Gastrocnemius medialis (tissue), 4 donors: ENCODE measurements around the gene ITGA11. TPM values are rescaled to one million over a fixed set of nuclear protein-coding genes. Genes with fewer than 3 reads are reported as not detected.

Experiments used
- ATAC-seq, 2 donors: fragments of 150-250 bp; one replicate each; pipeline ENCODE4 v1.9.1; 2016
- DNase-seq, 2 donors: peaks; one replicate each; pipeline ENCODE4 v3.0.0-alpha.2; 2019
- H3K27ac ChIP-seq, 4 donors: fragments of 200-600 bp; sonication (generic); 1 replicate in 1 of 4; 2 replicates in 3 of 4; pipeline ENCODE4 v1.5.1; 2016 to 2018; ENCODE audit warnings: mild to moderate bottlenecking in 2 of 4, moderate library complexity in 1 of 4
- H3K27me3 ChIP-seq, 3 donors: fragments of 200-600 bp; sonication (generic) in 2 of 3; 1 replicate in 1 of 3; 2 replicates in 2 of 3; pipeline versions ENCODE4 v1.5.1 to v1.6.0; 2016 to 2019; ENCODE audit warnings: mild to moderate bottlenecking in 1 of 3, moderate library complexity in 1 of 3
- H3K36me3 ChIP-seq, 2 donors: fragments of 200-600 bp; sonication (generic) in 1 of 2; one replicate each; pipeline ENCODE4 v1.5.1; 2017 to 2018
- H3K4me1 ChIP-seq, 2 donors: fragments of 200-600 bp; sonication (generic) in 1 of 2; one replicate each; pipeline ENCODE4 v1.5.1; 2016 to 2017; ENCODE audit warnings: mild to moderate bottlenecking in 2 of 2
- H3K4me3 ChIP-seq, 4 donors: fragments of 200-600 bp; sonication (generic) in 3 of 4; 1 replicate in 1 of 4; 2 replicates in 3 of 4; pipeline ENCODE4 v1.5.1; 2016 to 2019; ENCODE audit warnings: mild to moderate bottlenecking in 2 of 4
- H3K9me3 ChIP-seq, 3 donors: fragments of 200-600 bp; sonication (generic) in 2 of 3; 1 replicate in 1 of 3; 2 replicates in 2 of 3; pipeline ENCODE4 v1.5.1; 2016 to 2019
- POLR2A ChIP-seq, 2 donors: fragments of 450-650 bp; IDR thresholded peaks; one replicate each; pipeline ENCODE4 v1.6.1; 2017; ENCODE audit warnings: antibody characterized with exemption in 2 of 2, mild to moderate bottlenecking in 2 of 2, moderate library complexity in 2 of 2
- in situ Hi-C, 4 donors: fragments of 200-750 bp; cut with MboI; loops; one replicate each; pipeline versions ENCODE4 v1.15.0 to v1.8.0; 2017; ENCODE audit warnings: low sequenced_read_pairs in 4 of 4
- intact Hi-C: fragments of 100-400 bp; cut with DNase I; formaldehyde crosslinking; loops from one replicate; pipeline ENCODE4 v1.15.1; 2023; ENCODE audit warnings: low total_unique reads
- total RNA-seq, 4 donors: library from RNA; depleted of rRNA; stranded (reverse); fragments of >200 nt; gene quantifications; one replicate each; pipeline versions ENCODE4 v1.1.0 to v1.2.3, GENCODE V29; 2016
- TF ChIP-seq, protein P1 (sequence below), 5 experiments: fragments of 450-650 bp in 3 of 5; fragments of 200-600 bp in 2 of 5; sonication (generic) in 2 of 5; IDR thresholded peaks in 4 of 5; conservative IDR thresholded peaks in 1 of 5; 1 replicate in 4 of 5; 2 replicates in 1 of 5; pipeline ENCODE4 v1.5.1; 2016 to 2019; ENCODE audit warnings: antibody characterized with exemption in 5 of 5, mild to moderate bottlenecking in 3 of 5, moderate library complexity in 3 of 5

Gene ITGA11
- total RNA-seq, 4 donors from 2014 or later = 1.5 to 12.0 (median 2.5) TPM

DNA sequence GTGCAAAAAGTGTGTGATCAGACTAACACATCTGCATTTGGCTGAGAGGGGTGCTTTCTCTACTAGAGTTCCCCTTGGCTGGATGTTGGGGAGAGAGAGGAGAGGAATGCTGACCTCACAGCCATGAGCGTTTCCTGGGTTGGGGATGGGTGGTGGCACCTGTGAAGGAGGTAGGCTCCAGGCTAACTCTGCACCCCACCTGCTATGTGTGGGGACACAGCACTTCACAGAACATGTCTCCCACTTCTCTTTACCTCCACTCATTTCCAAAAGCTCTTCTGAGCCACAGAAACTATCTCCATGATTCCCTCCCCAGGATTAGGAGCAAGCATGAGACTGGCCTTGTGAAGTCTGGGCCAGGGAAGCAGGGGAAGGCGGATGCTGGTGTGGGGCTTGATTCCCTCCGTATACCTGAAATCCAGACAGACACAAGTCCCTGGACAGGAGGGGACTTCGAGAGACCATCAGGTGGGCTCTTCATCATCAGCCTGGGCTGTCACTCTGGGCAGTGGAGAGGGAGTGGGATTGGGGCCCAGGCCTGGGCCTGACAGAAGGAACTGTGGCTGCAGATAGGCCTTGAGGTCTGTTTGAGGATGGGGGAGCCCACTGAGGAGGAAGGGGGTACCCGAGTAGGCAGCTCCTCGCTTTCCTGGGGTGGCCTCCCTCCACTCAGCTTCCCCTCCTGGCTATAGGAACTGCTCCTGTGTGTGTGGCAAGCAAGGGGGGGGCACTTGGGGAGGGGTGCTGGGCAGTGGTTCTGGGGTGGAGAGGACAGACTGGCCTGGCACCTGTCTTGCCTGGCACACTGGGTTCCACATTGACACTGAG is 113.7 kb downstream of the ITGA11 start:
- DNase-seq (no peak), ATAC-seq (no peak)
- TF ChIP-seq POLR2A (IDR thresholded peaks at IDR 0.05) = no peak
- TF ChIP-seq, protein P1, sequence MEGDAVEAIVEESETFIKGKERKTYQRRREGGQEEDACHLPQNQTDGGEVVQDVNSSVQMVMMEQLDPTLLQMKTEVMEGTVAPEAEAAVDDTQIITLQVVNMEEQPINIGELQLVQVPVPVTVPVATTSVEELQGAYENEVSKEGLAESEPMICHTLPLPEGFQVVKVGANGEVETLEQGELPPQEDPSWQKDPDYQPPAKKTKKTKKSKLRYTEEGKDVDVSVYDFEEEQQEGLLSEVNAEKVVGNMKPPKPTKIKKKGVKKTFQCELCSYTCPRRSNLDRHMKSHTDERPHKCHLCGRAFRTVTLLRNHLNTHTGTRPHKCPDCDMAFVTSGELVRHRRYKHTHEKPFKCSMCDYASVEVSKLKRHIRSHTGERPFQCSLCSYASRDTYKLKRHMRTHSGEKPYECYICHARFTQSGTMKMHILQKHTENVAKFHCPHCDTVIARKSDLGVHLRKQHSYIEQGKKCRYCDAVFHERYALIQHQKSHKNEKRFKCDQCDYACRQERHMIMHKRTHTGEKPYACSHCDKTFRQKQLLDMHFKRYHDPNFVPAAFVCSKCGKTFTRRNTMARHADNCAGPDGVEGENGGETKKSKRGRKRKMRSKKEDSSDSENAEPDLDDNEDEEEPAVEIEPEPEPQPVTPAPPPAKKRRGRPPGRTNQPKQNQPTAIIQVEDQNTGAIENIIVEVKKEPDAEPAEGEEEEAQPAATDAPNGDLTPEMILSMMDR (IDR thresholded peaks at IDR 0.05 in 4 of 5, conservative IDR thresholded peaks at IDR 0.05 in 1 of 5) = no peak
- no peaks in the 10 kb centered on the region for H3K27me3 ChIP-seq
- no peaks in the 10 kb centered on the region for H3K36me3 ChIP-seq
- in situ Hi-C loops = loop anchor here in 2 of 4 donors (25.0 kb wide), 2 partner anchors 219 to 344 kb away; no protein-coding TSS in a partner anchor
- intact Hi-C loops = no loop called here
- H3K9me3 ChIP-seq = no peaks in the 10 kb centered on the region
- no peak overlapping the region for H3K27ac ChIP-seq
- no peaks in the 10 kb centered on the region for H3K4me1 ChIP-seq
- no peak overlapping the region for H3K4me3 ChIP-seq

DNA sequence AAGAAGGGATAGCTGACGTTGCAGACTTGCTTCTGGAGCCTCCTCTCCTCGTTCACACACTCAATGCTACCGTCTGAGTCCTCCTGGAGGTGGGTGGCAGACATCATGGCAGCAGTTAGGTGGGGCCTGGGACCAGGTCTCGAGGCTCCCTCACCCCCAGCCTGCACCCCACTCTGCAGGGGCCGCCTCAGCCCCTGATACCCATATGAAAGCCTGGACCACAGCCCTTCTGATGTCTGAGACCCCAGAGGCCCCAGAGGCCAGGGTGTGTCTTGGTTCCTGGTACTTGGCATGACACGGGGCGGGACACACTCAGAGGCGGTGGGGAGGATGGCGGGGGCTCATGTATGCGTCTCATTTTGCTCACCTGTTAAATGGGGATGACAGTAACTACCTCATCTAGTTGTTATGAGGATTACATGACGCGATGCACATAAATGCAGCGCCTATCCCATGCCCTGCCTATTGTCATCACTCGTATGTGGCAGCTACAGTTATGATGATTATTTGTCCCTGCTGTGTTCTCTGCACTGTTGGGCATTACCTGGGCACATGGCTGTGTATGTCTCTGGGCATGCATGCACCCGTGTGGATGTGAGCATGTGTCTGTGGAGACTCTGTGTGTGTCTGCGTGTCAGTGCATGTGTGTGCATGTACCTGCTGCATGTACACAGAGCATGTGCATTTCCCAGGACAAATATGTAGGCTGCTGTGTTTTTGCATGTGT is 114.5 kb downstream of the ITGA11 start:
- Histone ChIP-seq H3K4me1 (no peaks in the 10 kb centered on the region), H3K4me3 (no peak overlapping the region), H3K27me3 (no peaks in the 10 kb centered on the region), H3K27ac (no peak overlapping the region), H3K36me3 (no peaks in the 10 kb centered on the region), H3K9me3 (no peaks in the 10 kb centered on the region)
- no peak for DNase-seq
- intact Hi-C loops = no loop called here
- no peak for ATAC-seq
- in situ Hi-C loops = loop anchor here in 2 of 4 donors (25.0 kb wide), 2 partner anchors 220 to 345 kb away; no protein-coding TSS in a partner anchor
- TF ChIP-seq POLR2A (IDR thresholded peaks at IDR 0.05) = no peak
- TF ChIP-seq, protein P1 (IDR thresholded peaks at IDR 0.05 in 4 of 5, conservative IDR thresholded peaks at IDR 0.05 in 1 of 5) = no peak

DNA sequence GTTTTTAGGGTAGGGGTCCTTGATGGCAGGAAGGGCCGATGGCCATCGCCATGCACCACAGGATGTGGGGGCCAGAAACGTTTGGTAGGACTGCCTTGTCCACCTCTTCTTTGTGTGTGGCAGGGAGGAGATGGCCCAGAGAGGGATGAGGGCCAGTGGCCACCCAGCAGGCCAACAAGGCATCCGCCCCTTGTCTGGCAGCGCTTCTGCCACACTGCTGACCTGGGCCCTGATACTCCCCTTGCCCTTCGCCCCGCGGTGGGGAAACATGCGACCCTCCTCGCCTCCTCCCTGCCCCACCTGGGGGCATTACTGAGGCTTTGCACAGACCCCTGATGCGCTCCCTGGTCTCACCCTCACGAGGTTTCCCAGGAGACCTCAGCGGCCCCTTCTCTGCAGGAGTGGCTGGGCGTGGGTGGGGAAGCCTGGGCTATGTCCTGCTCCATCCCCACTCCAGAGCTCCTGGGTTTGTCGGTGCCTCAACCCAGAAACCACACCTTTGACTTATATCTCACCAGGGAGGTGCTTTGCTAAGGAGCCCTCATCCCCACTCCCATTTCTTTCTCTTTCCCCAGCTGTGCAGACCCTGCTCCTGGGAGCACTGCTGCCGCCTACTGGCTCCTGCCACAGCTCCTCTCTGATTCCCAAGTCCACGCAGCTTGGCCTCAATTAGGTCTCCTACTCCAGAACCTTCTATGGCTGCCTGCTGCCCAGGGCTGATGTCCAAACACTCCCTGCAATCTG is 115.7 kb downstream of the ITGA11 start:
- no peak for ATAC-seq
- no peaks in the 10 kb centered on the region for H3K27me3 ChIP-seq
- no peak for DNase-seq
- H3K4me3 ChIP-seq = no peak overlapping the region
- intact Hi-C loops = no loop called here
- no peaks in the 10 kb centered on the region for H3K4me1 ChIP-seq
- no peak overlapping the region for H3K27ac ChIP-seq
- in situ Hi-C loops = loop anchor here in 2 of 4 donors (25.0 kb wide), 2 partner anchors 221 to 346 kb away; no protein-coding TSS in a partner anchor
- H3K36me3 ChIP-seq = no peaks in the 10 kb centered on the region
- TF ChIP-seq, protein P1 (IDR thresholded peaks at IDR 0.05 in 4 of 5, conservative IDR thresholded peaks at IDR 0.05 in 1 of 5) = peak in 1 of 5 experiments; percentile 19
- TF ChIP-seq POLR2A (IDR thresholded peaks at IDR 0.05) = no peak
- H3K9me3 ChIP-seq = no peaks in the 10 kb centered on the region

DNA sequence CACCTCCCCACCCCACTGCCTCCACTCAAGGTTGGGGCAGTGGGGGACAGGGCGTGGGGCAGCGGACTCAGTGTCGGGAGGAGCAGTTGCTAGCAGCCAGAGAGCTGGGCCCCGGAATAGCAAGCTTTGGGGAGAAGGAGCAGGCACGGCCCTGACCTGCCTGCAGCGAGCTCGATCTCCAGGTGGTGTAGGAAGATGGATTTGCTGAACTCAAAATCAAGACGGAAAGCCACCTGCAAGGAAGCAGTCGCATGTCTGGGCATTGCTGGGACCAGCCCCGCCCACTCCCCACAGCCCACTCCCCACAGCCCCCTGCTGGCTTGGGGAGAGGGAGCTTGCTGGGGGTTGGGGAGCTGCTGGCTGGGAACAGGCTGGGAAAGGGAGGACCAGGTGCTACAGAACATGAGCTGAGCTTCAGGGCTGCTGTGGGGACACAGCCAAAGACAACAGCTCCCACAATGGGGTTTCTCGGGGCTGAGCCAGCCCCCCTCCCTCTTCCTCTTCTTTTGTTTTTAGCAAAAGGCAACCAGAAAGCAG is 116.4 kb downstream of the ITGA11 start:
- intact Hi-C loops = no loop called here

More for the DNA sequence above, 116.4 kb downstream of the ITGA11 start:
- TF ChIP-seq POLR2A (IDR thresholded peaks at IDR 0.05) = no peak
- TF ChIP-seq, protein P1 (IDR thresholded peaks at IDR 0.05 in 4 of 5, conservative IDR thresholded peaks at IDR 0.05 in 1 of 5) = no peak
- Histone ChIP-seq H3K36me3 (no peaks in the 10 kb centered on the region), H3K27me3 (no peaks in the 10 kb centered on the region), H3K4me3 (no peak overlapping the region), H3K4me1 (peaks cover 0 to 3% of the 10 kb centered on the region in 2 donors), H3K9me3 (no peaks in the 10 kb centered on the region), H3K27ac (no peak overlapping the region)
- in situ Hi-C loops = loop anchor here in 2 of 4 donors (25.0 kb wide), 2 partner anchors 222 to 347 kb away; no protein-coding TSS in a partner anchor
- ATAC-seq = no peak
- DNase-seq = no peak
